ENCODE results near the gene DNAH1.

DNA sequence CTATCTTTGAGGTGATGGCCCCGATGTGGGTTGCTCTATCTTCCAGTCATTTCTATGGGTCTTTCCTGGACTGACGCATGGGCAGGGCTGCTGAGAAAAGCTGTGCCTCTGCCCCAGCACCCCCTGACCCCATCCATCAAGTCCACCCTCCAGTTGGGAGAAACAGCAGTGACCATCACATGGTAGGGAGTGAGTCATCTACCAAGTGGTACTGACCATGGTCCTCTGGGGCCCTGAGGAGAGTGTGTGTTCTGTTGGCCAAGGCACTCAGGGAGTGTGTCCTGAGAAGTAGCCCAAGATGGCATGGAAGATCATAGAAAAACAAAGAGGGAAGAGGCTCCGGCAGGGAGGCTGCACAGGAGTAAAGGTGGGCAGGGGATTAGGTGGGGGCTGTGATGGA, 1.6 kb upstream of the DNAH1 start:
- TF ChIP-seq RAD21 (IDR thresholded peaks at IDR 0.05; ENCODE audit: low read depth) (no peak), POLR2A (IDR thresholded peaks at IDR 0.05; ENCODE audit: borderline replicate concordance, extremely low read depth, insufficient read depth, insufficient read length) (no peak), JUND (IDR thresholded peaks at IDR 0.05) (no peak), TCF7L2 (IDR thresholded peaks at IDR 0.05; ENCODE audit: borderline replicate concordance, extremely low read depth, insufficient read depth, insufficient read length) (no peak), EZH2 (IDR thresholded peaks at IDR 0.05) (no peak), POLR2AphosphoS5 (IDR thresholded peaks at IDR 0.05; ENCODE audit: low read depth, low read length) (no peak)
- TF ChIP-seq, protein P1, sequence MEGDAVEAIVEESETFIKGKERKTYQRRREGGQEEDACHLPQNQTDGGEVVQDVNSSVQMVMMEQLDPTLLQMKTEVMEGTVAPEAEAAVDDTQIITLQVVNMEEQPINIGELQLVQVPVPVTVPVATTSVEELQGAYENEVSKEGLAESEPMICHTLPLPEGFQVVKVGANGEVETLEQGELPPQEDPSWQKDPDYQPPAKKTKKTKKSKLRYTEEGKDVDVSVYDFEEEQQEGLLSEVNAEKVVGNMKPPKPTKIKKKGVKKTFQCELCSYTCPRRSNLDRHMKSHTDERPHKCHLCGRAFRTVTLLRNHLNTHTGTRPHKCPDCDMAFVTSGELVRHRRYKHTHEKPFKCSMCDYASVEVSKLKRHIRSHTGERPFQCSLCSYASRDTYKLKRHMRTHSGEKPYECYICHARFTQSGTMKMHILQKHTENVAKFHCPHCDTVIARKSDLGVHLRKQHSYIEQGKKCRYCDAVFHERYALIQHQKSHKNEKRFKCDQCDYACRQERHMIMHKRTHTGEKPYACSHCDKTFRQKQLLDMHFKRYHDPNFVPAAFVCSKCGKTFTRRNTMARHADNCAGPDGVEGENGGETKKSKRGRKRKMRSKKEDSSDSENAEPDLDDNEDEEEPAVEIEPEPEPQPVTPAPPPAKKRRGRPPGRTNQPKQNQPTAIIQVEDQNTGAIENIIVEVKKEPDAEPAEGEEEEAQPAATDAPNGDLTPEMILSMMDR (IDR thresholded peaks at IDR 0.05 in 2 of 3, conservative IDR thresholded peaks at IDR 0.05 in 1 of 3; ENCODE audit: borderline replicate concordance in 1 of 3, insufficient read depth in 1 of 3, low read depth in 2 of 3, low read length in 2 of 3), result no peak
- TF ChIP-seq, protein P2, sequence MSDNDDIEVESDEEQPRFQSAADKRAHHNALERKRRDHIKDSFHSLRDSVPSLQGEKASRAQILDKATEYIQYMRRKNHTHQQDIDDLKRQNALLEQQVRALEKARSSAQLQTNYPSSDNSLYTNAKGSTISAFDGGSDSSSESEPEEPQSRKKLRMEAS (IDR thresholded peaks at IDR 0.05), result no peak
